Esophagus squamous epithelium (tissue), 5 donors: ENCODE data around the gene INKA2. TPM values are rescaled to one million over a fixed set of nuclear protein-coding genes. Genes with fewer than 3 reads are reported as not detected.
A peak's percentile ranks its signal among the peaks of the same experiment; 100 is the strongest.

Experiments used
- DNase-seq: peaks from one replicate; lab custom pipeline; 2025; lab: John Stamatoyannopoulos, UW
- H3K27ac ChIP-seq, 4 donors: fragments of 200-600 bp; sonication (generic); one replicate each; pipeline ENCODE4 v1.5.1; 2016 to 2019; ENCODE audit warnings: mild to moderate bottlenecking in 1 of 4
- H3K27me3 ChIP-seq, 4 donors: fragments of 200-600 bp; sonication (generic); 1 replicate in 3 of 4; 2 replicates in 1 of 4; pipeline versions ENCODE4 v1.5.1 to v1.6.0; 2017 to 2021; ENCODE audit warnings: antibody characterized with exemption in 1 of 4
- H3K36me3 ChIP-seq, 3 donors: fragments of 200-600 bp; sonication (generic); one replicate each; pipeline ENCODE4 v1.5.1; 2016 to 2019
- H3K4me1 ChIP-seq, 3 donors: fragments of 200-600 bp; sonication (generic); one replicate each; pipeline ENCODE4 v1.5.1; 2017 to 2019
- H3K4me3 ChIP-seq, 4 donors: fragments of 200-600 bp; sonication (generic); 1 replicate in 3 of 4; 2 replicates in 1 of 4; pipeline ENCODE4 v1.5.1; 2016 to 2019; ENCODE audit warnings: mild to moderate bottlenecking in 2 of 4, moderate library complexity in 1 of 4
- H3K9me3 ChIP-seq, 3 donors: fragments of 200-600 bp; sonication (generic); one replicate each; pipeline ENCODE4 v1.5.1; 2016 to 2019
- CTCF ChIP-seq, 6 experiments: fragments of 450-650 bp in 4 of 6; fragments of 200-600 bp in 2 of 6; sonication (generic) in 2 of 6; IDR thresholded peaks; one replicate each; pipeline ENCODE4 v1.5.1; 2016 to 2019; ENCODE audit warnings: antibody characterized with exemption in 6 of 6, mild to moderate bottlenecking in 4 of 6, moderate library complexity in 4 of 6
- POLR2A ChIP-seq, 4 donors: fragments of 450-650 bp; IDR thresholded peaks; one replicate each; pipeline ENCODE4 v1.6.1; 2017; ENCODE audit warnings: antibody characterized with exemption in 4 of 4, mild to moderate bottlenecking in 4 of 4, moderate library complexity in 3 of 4
- WGBS, 2 donors: methylation state at CpG; one replicate each; pipeline ENCODE4 v1.1.5; 2018; 5-methylcytosine and 5-hydroxymethylcytosine counted together
- intact Hi-C: fragments of 100-400 bp; cut with DNase I; formaldehyde crosslinking; loops from one replicate; pipeline ENCODE4 v1.15.0; 2022
- total RNA-seq, 4 donors: library from RNA; depleted of rRNA; stranded (reverse); fragments of >200 nt; gene quantifications; one replicate each; pipeline ENCODE4 v1.1.0, GENCODE V29; 2016
- donor health status: DM: yes; HTN: yes; CAD: no.

The INKA2 gene
- total RNA-seq, 4 donors from 2014 or later = 2.1 to 4.6 (median 3.9) TPM

GRCh38 chr1:111747282-111747734, 8.1 kb upstream of the INKA2 start:
- no peak for DNase-seq
- WGBS, 2 donors = 13 to 25% methylated on average over 3 of the region's 3 CpGs
- H3K4me1 ChIP-seq = peaks cover 0 to 14% (median 0%) of the 10 kb centered on the region in 3 donors
- H3K27me3 ChIP-seq = no peaks in the 10 kb centered on the region
- H3K36me3 ChIP-seq = no peaks in the 10 kb centered on the region
- intact Hi-C loops = loop anchor here (5.0 to 10.0 kb wide), 2 partner anchors 35 to 243 kb away; partner anchors contain the start of genes ADORA3 and TMIGD3
- H3K9me3 ChIP-seq = no peaks in the 10 kb centered on the region
- H3K27ac ChIP-seq = no peak overlapping the region
- TF ChIP-seq POLR2A (IDR thresholded peaks at IDR 0.05) (no peak), CTCF (IDR thresholded peaks at IDR 0.05) (peak; percentile 43 to 86 (median 63))
- no peak overlapping the region for H3K4me3 ChIP-seq

GRCh38 chr1:111746614-111746999, 7.4 kb upstream of the INKA2 start:
- DNase-seq = no peak
- H3K4me1 ChIP-seq = peaks cover 0 to 14% (median 0%) of the 10 kb centered on the region in 3 donors
- intact Hi-C loops = loop anchor here (5.0 to 10.0 kb wide), 2 partner anchors 34 to 242 kb away; partner anchors contain the start of genes ADORA3 and TMIGD3
- no peaks in the 10 kb centered on the region for H3K36me3 ChIP-seq
- H3K9me3 ChIP-seq = no peaks in the 10 kb centered on the region
- H3K27me3 ChIP-seq = no peaks in the 10 kb centered on the region
- no peak for TF ChIP-seq CTCF (IDR thresholded peaks at IDR 0.05)
- TF ChIP-seq POLR2A (IDR thresholded peaks at IDR 0.05) = no peak
- H3K27ac ChIP-seq = no peak overlapping the region
- WGBS, 2 donors = 57 to 58% methylated on average over 2 of the region's 2 CpGs
- H3K4me3 ChIP-seq = no peak overlapping the region

DNA sequence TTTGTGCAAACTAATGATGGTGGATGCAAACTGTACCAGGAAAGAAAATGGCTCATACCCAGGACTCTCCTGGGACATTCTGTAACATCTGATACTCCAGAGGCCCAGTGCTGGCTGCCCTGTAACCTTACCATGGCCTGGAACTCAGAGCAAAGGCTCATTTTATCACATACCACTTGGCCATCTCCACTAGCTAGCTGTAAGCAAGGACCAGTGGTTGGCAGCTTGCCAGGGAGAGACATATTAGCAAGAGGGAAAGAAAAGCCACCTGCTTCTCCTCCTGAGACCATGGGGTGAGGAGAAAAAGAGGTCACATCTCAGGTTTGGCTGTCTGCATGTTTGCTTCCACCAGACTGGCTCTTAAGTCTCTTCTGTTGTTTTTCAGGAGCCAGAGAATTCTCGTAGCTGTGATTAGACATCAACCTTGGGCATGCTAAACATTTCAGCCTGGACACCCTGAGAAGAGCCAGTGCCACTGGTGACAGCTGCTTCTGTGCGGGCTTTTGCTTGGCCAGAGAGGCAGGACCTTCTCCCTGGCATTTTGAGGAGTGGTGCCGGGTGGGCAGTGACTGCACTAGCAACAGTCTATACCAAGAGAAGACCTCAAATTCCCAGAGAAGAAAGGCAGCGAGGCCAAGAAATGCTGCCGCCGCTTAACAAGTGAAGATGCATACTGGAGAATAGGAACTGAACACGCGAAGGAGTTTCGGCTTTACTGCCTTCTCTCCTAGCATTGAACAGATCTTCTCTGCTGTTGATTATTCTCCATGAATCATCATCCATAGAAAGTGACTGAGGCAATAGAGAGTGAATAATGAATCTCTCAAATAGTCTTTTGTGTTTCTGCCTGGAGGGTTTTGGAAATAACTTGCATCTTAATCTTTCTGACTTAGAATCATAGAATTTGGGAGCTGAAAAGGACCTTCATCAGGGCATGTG, 6.7 kb upstream of the INKA2 start:
- WGBS, 2 donors = 54 to 64% methylated on average over 8 of the region's 9 CpGs
- no peaks in the 10 kb centered on the region for H3K36me3 ChIP-seq
- H3K4me1 ChIP-seq = peaks cover 0 to 19% (median 0%) of the 10 kb centered on the region in 3 donors
- no peaks in the 10 kb centered on the region for H3K9me3 ChIP-seq
- H3K27ac ChIP-seq = peak overlapping the region in 1 of 4 donors; percentile 2
- no peak overlapping the region for H3K4me3 ChIP-seq
- peaks cover 0 to 5% (median 0%) of the 10 kb centered on the region in 4 donors for H3K27me3 ChIP-seq
- TF ChIP-seq POLR2A (IDR thresholded peaks at IDR 0.05) (no peak), CTCF (IDR thresholded peaks at IDR 0.05) (no peak)
- no peak for DNase-seq
- intact Hi-C loops = loop anchor here (5.0 to 10.0 kb wide), 2 partner anchors 34 to 241 kb away; partner anchors contain the start of genes ADORA3 and TMIGD3

DNA sequence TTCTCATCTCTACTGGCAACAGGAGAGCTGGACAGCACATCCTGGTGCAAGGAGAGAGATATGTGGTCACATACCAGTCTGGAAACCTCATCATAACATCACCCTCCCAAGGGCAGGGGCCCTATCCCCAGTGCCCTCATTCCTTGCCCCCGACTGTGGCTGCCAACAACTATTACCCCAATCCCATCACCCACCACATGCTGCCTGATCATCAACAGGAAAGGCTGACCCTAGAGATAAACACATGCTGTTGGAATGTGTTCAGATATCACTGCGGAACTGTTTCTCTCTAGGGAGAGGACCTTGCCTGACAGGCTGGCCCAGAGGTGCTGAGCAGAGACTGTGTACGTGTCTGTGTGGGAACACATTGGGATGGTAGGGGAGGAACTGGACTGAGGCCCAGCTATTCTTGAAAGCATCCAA, 4.5 kb upstream of the INKA2 start:
- WGBS, 2 donors = 74 to 90% methylated on average over 2 to 3 of the region's 3 CpGs
- TF ChIP-seq POLR2A (IDR thresholded peaks at IDR 0.05) = no peak
- no peak for TF ChIP-seq CTCF (IDR thresholded peaks at IDR 0.05)
- H3K27ac ChIP-seq = peak overlapping the region in 1 of 4 donors; percentile 23

More for the DNA sequence above, 4.5 kb upstream of the INKA2 start:
- H3K9me3 ChIP-seq = no peaks in the 10 kb centered on the region
- H3K4me1 ChIP-seq = peaks cover 5 to 38% (median 10%) of the 10 kb centered on the region in 3 donors
- intact Hi-C loops = loop anchor here (10.0 kb wide), 1 partner anchor 239 kb away; the partner anchor contains the start of genes ADORA3 and TMIGD3
- H3K27me3 ChIP-seq = peaks cover 0 to 12% (median 0%) of the 10 kb centered on the region in 4 donors
- H3K36me3 ChIP-seq = no peaks in the 10 kb centered on the region
- no peak overlapping the region for H3K4me3 ChIP-seq
- DNase-seq = no peak
